ENCODE results near the gene TRIM72. TPM values are rescaled to one million over a fixed set of nuclear protein-coding genes. Genes with fewer than 3 reads are reported as not detected.
"Not testable (repeated sequence)": the region's sequence is repeated elsewhere in the genome, so short reads cannot be mapped to it uniquely, and the experiment has no call there.

Gene TRIM72
- polyA plus RNA-seq, 4 donors = 0.08 to 0.17 (median 0.11) TPM

GRCh38 chr16:31190061-31190460 is 23.9 kb upstream of the TRIM72 start:
- DNase-seq (ENCODE audit: low read depth in 4 of 4, low spot score in 3 of 4) = no peak

- DNase-seq (ENCODE audit: low read depth in 4 of 4, low spot score in 3 of 4) = no peak
These were observed 23.0 kb upstream of the TRIM72 start for GRCh38 chr16:31190818-31191444.

- no peak for DNase-seq (ENCODE audit: low read depth in 4 of 4, low spot score in 3 of 4)
These were observed 22.1 kb upstream of the TRIM72 start for GRCh38 chr16:31191697-31192428.

GRCh38 chr16:31192856-31193642 is 20.9 kb upstream of the TRIM72 start:
- DNase-seq (ENCODE audit: low read depth in 4 of 4, low spot score in 3 of 4) = no peak

- DNase-seq (ENCODE audit: low read depth in 4 of 4, low spot score in 3 of 4) = no peak
These were observed 20.0 kb upstream of the TRIM72 start for GRCh38 chr16:31193874-31194273.

GRCh38 chr16:31194898-31195297 is 19.0 kb upstream of the TRIM72 start:
- DNase-seq (ENCODE audit: low read depth in 4 of 4, low spot score in 3 of 4) = no peak

- not testable (repeated sequence) for DNase-seq (ENCODE audit: low read depth in 4 of 4, low spot score in 3 of 4)
These were observed 18.1 kb upstream of the TRIM72 start for GRCh38 chr16:31195861-31196260.

- no peak for DNase-seq (ENCODE audit: low read depth in 4 of 4, low spot score in 3 of 4)
These were observed 17.4 kb upstream of the TRIM72 start for GRCh38 chr16:31196324-31197088.

- DNase-seq (ENCODE audit: low read depth in 4 of 4, low spot score in 3 of 4) = no peak
These were observed 15.6 kb upstream of the TRIM72 start for GRCh38 chr16:31198207-31198882.

- no peak for DNase-seq (ENCODE audit: low read depth in 4 of 4, low spot score in 3 of 4)
These were observed 14.4 kb upstream of the TRIM72 start for GRCh38 chr16:31199430-31200041.

- not testable (repeated sequence) for DNase-seq (ENCODE audit: low read depth in 4 of 4, low spot score in 3 of 4)
These were observed 13.8 kb upstream of the TRIM72 start for GRCh38 chr16:31200111-31200510.

GRCh38 chr16:31200821-31201568 is 12.9 kb upstream of the TRIM72 start:
- DNase-seq (ENCODE audit: low read depth in 4 of 4, low spot score in 3 of 4) = no peak

GRCh38 chr16:31201582-31202413 is 12.1 kb upstream of the TRIM72 start:
- no peak for DNase-seq (ENCODE audit: low read depth in 4 of 4, low spot score in 3 of 4)

GRCh38 chr16:31202414-31203375 is 11.2 kb upstream of the TRIM72 start, which contains the start of gene PYCARD:
TSS of gene PYCARD (minus strand) at chr16:31202760. CDS start at chr16:31202690, 70 bp downstream.
- no peak for DNase-seq (ENCODE audit: low read depth in 4 of 4, low spot score in 3 of 4)

GRCh38 chr16:31204871-31205666 is 8.8 kb upstream of the TRIM72 start:
- no peak for DNase-seq (ENCODE audit: low read depth in 4 of 4, low spot score in 3 of 4)

- no peak for DNase-seq (ENCODE audit: low read depth in 4 of 4, low spot score in 3 of 4)
These were observed 7.1 kb upstream of the TRIM72 start for GRCh38 chr16:31206776-31207175.
